B cell (primary cell): ENCODE measurements around the gene ITGA6. TPM values are rescaled to one million over a fixed set of nuclear protein-coding genes. Genes with fewer than 3 reads are reported as not detected.

Experiments used
- ATAC-seq: fragments of 200-7000 bp; cut with Tn5 transposase; one replicate; pipeline ENCODE4 v1.10.0; 2021; ENCODE audit warnings: low read depth, mild to moderate bottlenecking, moderate number of reproducible peaks, moderate library complexity
- CTCF ChIA-PET: fragments of 350-600 bp; sonication (Branson Sonifier 250); formaldehyde crosslinking; loops from one replicate; lab custom pipeline; 2021; ENCODE audit warnings: antibody characterized with exemption, inconsistent platforms; lab: Charles Lee
- POLR2A ChIA-PET: fragments of 350-600 bp; sonication (Branson Sonifier 250); formaldehyde crosslinking; loops from one replicate; lab custom pipeline; 2021; ENCODE audit warnings: antibody characterized with exemption; lab: Charles Lee
- DNase-seq: peaks from one replicate; pipeline ENCODE4 v3.0.0; 2013
- H2AFZ ChIP-seq: 2 replicates; pipeline ENCODE4 v1.6.1; 2012; ENCODE audit warnings: mild to moderate bottlenecking, low read depth, low read length; ENCODE audit not compliant: insufficient read depth, poor library complexity, severe bottlenecking
- H3K27ac ChIP-seq, 2 donors: 1 replicate in 1 of 2; 2 replicates in 1 of 2; pipeline ENCODE4 v1.5.1; 2012 to 2013; ENCODE audit warnings: low read length in 2 of 2, mild to moderate bottlenecking in 2 of 2, moderate library complexity in 1 of 2
- H3K27me3 ChIP-seq, 4 experiments: fragments of 200-600 bp in 1 of 4; sonication (generic) in 1 of 4; replicated peaks in 1 of 4; 1 replicate in 2 of 4; 2 replicates in 2 of 4; pipeline versions ENCODE4 v1.6.1 to v1.7.0; 2013 to 2016; ENCODE audit warnings: low read length in 3 of 4, mild to moderate bottlenecking in 2 of 4, mixed read lengths in 1 of 4, moderate library complexity in 1 of 4; ENCODE audit not compliant: insufficient read depth in 4 of 4, control insufficient read depth in 3 of 4; ENCODE audit errors: control extremely low read depth in 1 of 4
- H3K36me3 ChIP-seq, 2 experiments: replicated peaks in 1 of 2; 1 replicate in 1 of 2; 2 replicates in 1 of 2; pipeline versions ENCODE4 v1.6.1 to v1.7.1; 2013; ENCODE audit warnings: low read length in 1 of 2; ENCODE audit not compliant: insufficient read depth in 2 of 2, control insufficient read depth in 1 of 2; ENCODE audit errors: control extremely low read depth in 1 of 2, extremely low read depth in 1 of 2
- H3K4me1 ChIP-seq, 2 donors: fragments of 200-600 bp in 1 of 2; sonication (generic) in 1 of 2; 1 replicate in 1 of 2; 2 replicates in 1 of 2; pipeline versions ENCODE4 v1.5.1 to v1.6.1; 2013 to 2017; ENCODE audit warnings: low read length in 2 of 2; ENCODE audit not compliant: control insufficient read depth in 2 of 2, insufficient read depth in 2 of 2
- H3K4me2 ChIP-seq: replicated peaks from 2 replicates; pipeline ENCODE3; 2012; ENCODE audit warnings: mild to moderate bottlenecking, low read depth, low read length; ENCODE audit not compliant: poor library complexity, severe bottlenecking
- H3K4me3 ChIP-seq, 5 experiments: fragments of 200-600 bp in 1 of 5; sonication (generic) in 1 of 5; 1 replicate in 3 of 5; 2 replicates in 2 of 5; pipeline versions ENCODE4 v1.5.1 to v1.7.0; 2011 to 2016; ENCODE audit warnings: low read length in 4 of 5, mild to moderate bottlenecking in 4 of 5, low read depth in 2 of 5, control low read depth in 1 of 5, moderate library complexity in 1 of 5; ENCODE audit not compliant: insufficient read depth in 1 of 5; ENCODE audit errors: control extremely low read depth in 1 of 5, extremely low read depth in 1 of 5
- H3K79me2 ChIP-seq: fragments of 200-600 bp; sonication (generic); one replicate; pipeline ENCODE4 v1.6.0; 2016; ENCODE audit warnings: low read length; ENCODE audit not compliant: control insufficient read depth, insufficient read depth
- H3K9ac ChIP-seq: fragments of 200-600 bp; sonication (generic); 2 replicates; pipeline ENCODE4 v1.6.1; 2017; ENCODE audit warnings: mild to moderate bottlenecking, low read length, moderate library complexity
- H3K9me3 ChIP-seq, 3 donors: one replicate each; pipeline versions ENCODE4 v1.6.1 to v1.7.1; 2013; ENCODE audit warnings: low read length in 2 of 3; ENCODE audit not compliant: control insufficient read depth in 2 of 3, insufficient read depth in 1 of 3; ENCODE audit errors: control extremely low read depth in 1 of 3
- H4K20me1 ChIP-seq: 2 replicates; pipeline ENCODE4 v1.6.0; 2012; ENCODE audit warnings: mild to moderate bottlenecking, low read length; ENCODE audit not compliant: insufficient read depth, control insufficient read depth, poor library complexity, severe bottlenecking
- H3K27ac Mint-ChIP-seq: one replicate; pipeline ENCODE4 v1.8.0; 2021; ENCODE audit warnings: mixed read lengths
- H3K27me3 Mint-ChIP-seq: one replicate; pipeline ENCODE4 v1.8.0; 2021; ENCODE audit warnings: mixed read lengths
- H3K4me1 Mint-ChIP-seq: one replicate; pipeline ENCODE4 v1.8.0; 2021; ENCODE audit warnings: mixed read lengths
- H3K4me3 Mint-ChIP-seq: one replicate; pipeline ENCODE4 v1.8.0; 2021; ENCODE audit warnings: mixed read lengths
- H3K9me3 Mint-ChIP-seq: one replicate; pipeline ENCODE4 v1.8.0; 2022; ENCODE audit warnings: mixed read lengths; ENCODE audit not compliant: insufficient read depth
- EZH2 ChIP-seq: IDR thresholded peaks from 2 replicates; pipeline ENCODE4 v1.6.1; 2012; ENCODE audit warnings: borderline replicate concordance, low read depth, mild to moderate bottlenecking, moderate library complexity, low read length; ENCODE audit not compliant: insufficient read depth, poor library complexity, severe bottlenecking
- WGBS: methylation state at CpG from one replicate; pipeline ENCODE4 v1.1.5; 2013; ENCODE audit warnings: missing lambda C conversion rate; ENCODE audit not compliant: insufficient coverage; 5-methylcytosine and 5-hydroxymethylcytosine counted together
- intact Hi-C: fragments of 100-400 bp; cut with micrococcal nuclease; formaldehyde crosslinking; loops from one replicate; pipeline ENCODE4 v1.10.0; 2022
- polyA plus RNA-seq: library from polyadenylated mRNA; depleted of rRNA; stranded (reverse); fragments of >200 nt; gene quantifications from 2 replicates; pipeline ENCODE4 v1.2.3, GENCODE V29; 2012
- total RNA-seq, 2 donors: library from RNA; stranded (reverse); fragments of 120-200 nt in 1 of 2; gene quantifications; 1 replicate in 1 of 2; 2 replicates in 1 of 2; pipeline versions ENCODE4 v1.2.3 to v1.2.4, GENCODE V29; 2013 to 2022
- TF ChIP-seq, protein P1 (sequence below): fragments of 200-600 bp; IDR thresholded peaks from one replicate; pipeline ENCODE4 v1.8.0; 2022; ENCODE audit warnings: antibody characterized with exemption, mild to moderate bottlenecking

Gene ITGA6
- total and polyA plus RNA-seq, 2 donors (not counting 1 experiment from before 2014, with no cell fraction given) = 0.17 to 0.98 TPM

DNA sequence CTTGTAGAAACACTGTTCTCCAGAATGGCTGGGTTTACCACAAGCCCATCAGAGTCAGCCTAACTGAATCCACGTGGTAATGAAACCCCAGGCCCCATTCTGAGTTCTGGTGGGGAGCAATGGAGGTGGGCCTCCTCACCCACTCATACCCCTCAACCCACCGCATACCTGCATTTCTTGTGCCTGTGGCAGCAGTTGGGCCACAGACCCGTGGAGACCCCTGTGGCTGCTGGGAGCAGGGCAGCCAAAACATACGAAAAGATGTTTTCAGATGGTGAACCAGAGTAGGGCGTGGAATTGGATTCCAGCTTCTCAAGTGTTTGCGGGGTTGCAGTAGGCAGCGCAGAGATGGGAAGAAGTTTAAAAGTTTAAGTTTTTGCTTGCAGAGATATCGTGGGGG, 51.0 kb downstream of the ITGA6 start:
- Histone ChIP-seq H3K4me3 (no peak overlapping the region), H3K79me2 (no peaks in the 10 kb centered on the region), H4K20me1 (no peaks in the 10 kb centered on the region), H3K27ac (no peak overlapping the region), H3K4me2 (no peak overlapping the region), H3K27me3 (no peaks in the 10 kb centered on the region), H3K9ac (no peak overlapping the region), H3K9me3 (no peaks in the 10 kb centered on the region), H3K36me3 (no peaks in the 10 kb centered on the region), H3K4me1 (no peaks in the 10 kb centered on the region), H2AFZ (no peak overlapping the region)
- Mint-ChIP-seq H3K4me3 (no peak overlapping the region), H3K27me3 (no peaks in the 10 kb centered on the region), H3K4me1 (no peaks in the 10 kb centered on the region), H3K9me3 (no peaks in the 10 kb centered on the region), H3K27ac (no peak overlapping the region)
- intact Hi-C loops = no loop called here
- ATAC-seq (no peak), DNase-seq (no peak)
- POLR2A ChIA-PET = no interaction called here
- CTCF ChIA-PET = no interaction called here
- WGBS = 91% methylated on average over 8 of the region's 8 CpGs
- TF ChIP-seq, protein P1, sequence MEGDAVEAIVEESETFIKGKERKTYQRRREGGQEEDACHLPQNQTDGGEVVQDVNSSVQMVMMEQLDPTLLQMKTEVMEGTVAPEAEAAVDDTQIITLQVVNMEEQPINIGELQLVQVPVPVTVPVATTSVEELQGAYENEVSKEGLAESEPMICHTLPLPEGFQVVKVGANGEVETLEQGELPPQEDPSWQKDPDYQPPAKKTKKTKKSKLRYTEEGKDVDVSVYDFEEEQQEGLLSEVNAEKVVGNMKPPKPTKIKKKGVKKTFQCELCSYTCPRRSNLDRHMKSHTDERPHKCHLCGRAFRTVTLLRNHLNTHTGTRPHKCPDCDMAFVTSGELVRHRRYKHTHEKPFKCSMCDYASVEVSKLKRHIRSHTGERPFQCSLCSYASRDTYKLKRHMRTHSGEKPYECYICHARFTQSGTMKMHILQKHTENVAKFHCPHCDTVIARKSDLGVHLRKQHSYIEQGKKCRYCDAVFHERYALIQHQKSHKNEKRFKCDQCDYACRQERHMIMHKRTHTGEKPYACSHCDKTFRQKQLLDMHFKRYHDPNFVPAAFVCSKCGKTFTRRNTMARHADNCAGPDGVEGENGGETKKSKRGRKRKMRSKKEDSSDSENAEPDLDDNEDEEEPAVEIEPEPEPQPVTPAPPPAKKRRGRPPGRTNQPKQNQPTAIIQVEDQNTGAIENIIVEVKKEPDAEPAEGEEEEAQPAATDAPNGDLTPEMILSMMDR = no peak
- no peak for TF ChIP-seq EZH2

DNA sequence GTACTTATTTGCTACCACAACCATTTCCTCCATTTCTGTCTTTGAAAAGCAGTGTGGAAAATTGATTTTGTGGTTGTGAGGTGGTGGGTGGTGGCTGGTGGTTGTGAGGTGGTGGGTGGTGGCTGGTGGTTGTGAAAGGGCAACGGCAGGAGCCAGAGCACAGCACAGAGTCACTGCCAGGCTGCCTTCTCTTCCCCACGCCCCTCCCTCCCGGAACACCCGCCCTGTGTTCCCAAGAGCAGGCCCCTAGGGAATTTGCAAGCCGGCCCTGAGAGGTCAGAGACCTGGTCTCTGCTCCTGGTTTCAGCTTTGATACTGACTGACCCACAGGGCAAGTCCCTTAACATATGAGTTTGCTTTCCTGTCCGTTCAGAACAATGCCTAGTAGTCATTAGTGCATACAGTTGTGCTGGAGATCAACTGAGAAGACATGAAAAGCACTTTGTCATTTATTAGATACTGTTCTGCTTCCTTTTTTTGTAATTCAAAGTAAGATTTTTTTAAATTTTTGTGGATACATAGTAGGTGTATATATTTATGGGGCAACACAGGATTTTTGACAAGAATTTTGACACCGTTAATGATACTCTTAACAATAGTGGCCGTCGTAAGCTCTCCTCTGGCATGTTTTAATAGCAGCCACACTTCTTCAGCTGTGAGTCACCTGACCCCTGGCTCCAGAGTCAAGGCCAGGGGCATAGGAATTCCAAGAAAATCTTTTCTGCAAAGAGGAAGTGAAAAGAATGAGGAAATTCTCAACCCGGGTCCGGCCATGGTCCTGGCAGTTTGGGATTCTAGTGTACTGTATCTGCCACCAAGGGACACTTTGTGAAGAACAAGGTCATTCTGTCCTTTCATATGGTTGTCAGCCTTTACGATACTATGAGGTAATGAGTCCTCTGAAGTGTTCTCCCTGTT, 53.2 kb downstream of the ITGA6 start:
- no peak for TF ChIP-seq EZH2
- TF ChIP-seq, protein P1 = no peak
- Mint-ChIP-seq H3K9me3 (no peaks in the 10 kb centered on the region), H3K27ac (no peak overlapping the region), H3K27me3 (no peaks in the 10 kb centered on the region), H3K4me1 (peaks cover 3% of the 10 kb centered on the region), H3K4me3 (no peak overlapping the region)
- Histone ChIP-seq H3K9ac (no peak overlapping the region), H3K27ac (no peak overlapping the region), H3K9me3 (no peaks in the 10 kb centered on the region), H3K79me2 (no peaks in the 10 kb centered on the region), H3K36me3 (no peaks in the 10 kb centered on the region), H3K27me3 (no peaks in the 10 kb centered on the region), H3K4me2 (no peak overlapping the region), H3K4me1 (peaks cover 0 to 8% of the 10 kb centered on the region in 2 donors), H4K20me1 (no peaks in the 10 kb centered on the region), H2AFZ (no peak overlapping the region), H3K4me3 (no peak overlapping the region)
- ChIA-PET POLR2A (no interaction called here), CTCF (no interaction called here)
- DNase-seq = no peak
- WGBS = 82% methylated on average over 8 of the region's 12 CpGs
- no peak for ATAC-seq
- intact Hi-C loops = no loop called here
